ENCODE data around the gene TRIM72.
"Not testable (repeated sequence)": the region's sequence is repeated elsewhere in the genome, so short reads cannot be mapped to it uniquely, and the experiment has no call there.

The TRIM72 gene

DNA sequence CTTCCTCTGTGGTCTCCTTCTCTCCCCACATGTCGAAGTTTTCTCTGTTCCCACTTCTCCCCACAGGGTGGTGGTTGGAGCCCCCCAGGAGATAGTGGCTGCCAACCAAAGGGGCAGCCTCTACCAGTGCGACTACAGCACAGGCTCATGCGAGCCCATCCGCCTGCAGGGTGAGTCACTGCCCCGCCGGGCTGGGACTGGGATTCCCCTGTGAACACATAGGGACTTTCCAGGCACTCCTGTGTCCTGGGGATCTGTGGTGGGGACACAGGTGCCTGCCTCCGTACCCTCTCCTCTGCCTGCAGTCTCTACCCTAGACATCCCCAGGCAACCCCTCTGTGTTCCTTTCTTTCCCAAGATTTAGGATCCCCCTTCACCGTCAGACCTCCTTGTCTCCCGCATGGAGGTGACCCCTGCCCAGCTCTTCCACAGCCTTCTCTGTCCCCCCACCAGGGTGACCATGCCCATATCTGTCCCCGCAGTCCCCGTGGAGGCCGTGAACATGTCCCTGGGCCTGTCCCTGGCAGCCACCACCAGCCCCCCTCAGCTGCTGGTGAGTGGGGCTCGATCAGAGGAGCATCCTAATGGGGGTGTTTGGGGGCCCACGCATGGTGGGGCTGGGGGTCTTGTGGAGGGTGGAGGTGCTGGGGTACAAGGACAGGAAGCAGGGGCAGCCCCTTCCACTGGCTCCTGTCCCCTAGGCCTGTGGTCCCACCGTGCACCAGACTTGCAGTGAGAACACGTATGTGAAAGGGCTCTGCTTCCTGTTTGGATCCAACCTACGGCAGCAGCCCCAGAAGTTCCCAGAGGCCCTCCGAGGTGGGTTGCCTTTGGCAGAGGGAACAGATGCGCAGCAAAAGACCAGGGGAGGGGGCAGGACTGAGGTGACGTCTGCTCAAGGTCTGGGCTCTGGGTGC is 51.7 kb downstream of the TRIM72 start:
- TF ChIP-seq, protein P1, sequence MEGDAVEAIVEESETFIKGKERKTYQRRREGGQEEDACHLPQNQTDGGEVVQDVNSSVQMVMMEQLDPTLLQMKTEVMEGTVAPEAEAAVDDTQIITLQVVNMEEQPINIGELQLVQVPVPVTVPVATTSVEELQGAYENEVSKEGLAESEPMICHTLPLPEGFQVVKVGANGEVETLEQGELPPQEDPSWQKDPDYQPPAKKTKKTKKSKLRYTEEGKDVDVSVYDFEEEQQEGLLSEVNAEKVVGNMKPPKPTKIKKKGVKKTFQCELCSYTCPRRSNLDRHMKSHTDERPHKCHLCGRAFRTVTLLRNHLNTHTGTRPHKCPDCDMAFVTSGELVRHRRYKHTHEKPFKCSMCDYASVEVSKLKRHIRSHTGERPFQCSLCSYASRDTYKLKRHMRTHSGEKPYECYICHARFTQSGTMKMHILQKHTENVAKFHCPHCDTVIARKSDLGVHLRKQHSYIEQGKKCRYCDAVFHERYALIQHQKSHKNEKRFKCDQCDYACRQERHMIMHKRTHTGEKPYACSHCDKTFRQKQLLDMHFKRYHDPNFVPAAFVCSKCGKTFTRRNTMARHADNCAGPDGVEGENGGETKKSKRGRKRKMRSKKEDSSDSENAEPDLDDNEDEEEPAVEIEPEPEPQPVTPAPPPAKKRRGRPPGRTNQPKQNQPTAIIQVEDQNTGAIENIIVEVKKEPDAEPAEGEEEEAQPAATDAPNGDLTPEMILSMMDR (IDR thresholded peaks at IDR 0.05; ENCODE audit: low read depth, low read length), result no peak
- DNase-seq (ENCODE audit: extremely low read depth, low read depth), result no peak

DNA sequence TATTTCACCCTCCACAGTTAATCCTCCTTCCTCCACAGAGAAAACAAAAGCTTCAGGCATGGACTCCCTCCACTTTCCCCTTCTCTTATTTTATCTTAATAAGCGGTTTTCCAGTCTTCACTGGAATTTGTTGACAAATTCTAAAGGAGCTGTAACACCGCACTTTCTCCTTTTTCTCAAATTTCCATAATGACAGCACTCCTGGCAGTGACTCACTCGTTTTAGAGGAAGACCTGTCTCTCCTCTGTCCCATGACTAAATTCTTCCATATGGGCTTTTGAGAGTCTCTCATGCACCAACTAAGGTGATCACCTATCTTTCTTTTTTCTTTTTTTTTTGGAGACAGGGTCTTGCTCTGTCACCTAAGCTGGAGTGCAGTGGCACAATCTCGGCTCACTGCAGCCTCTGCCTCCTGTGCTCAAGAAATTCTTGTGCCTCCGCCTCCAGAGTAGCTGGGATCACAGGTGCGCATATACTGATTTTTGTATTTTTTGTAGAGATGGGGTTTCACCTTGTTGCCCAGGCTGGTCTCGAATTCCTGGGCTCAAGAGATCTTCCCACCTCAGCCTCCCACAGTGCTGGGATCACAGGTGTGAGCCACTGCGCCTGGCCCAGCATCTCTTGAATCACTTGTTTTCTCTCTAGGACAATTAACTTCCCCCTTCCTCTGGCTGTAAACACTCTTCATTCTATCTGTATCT is 53.6 kb downstream of the TRIM72 start:
- TF ChIP-seq, protein P1 (IDR thresholded peaks at IDR 0.05; ENCODE audit: low read depth, low read length), result no peak
- DNase-seq (ENCODE audit: extremely low read depth, low read depth), result no peak

DNA sequence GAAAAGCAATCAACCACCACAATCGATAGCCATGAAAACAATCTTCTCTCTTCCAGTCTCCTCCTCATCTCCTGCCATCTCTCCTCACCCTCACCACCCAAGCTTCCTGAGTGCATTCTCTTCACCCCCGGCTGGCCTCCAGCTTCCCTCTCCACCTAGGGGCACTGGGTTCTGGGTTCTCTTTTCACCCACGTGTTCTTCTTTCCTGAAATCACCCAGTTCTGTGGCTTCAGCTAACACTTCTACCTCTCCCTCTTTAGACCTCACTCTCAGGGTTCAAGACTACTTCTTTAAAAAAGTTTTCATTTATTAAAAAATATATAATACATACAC is 54.1 kb downstream of the TRIM72 start:
- no peak for DNase-seq (ENCODE audit: extremely low read depth, low read depth)
- TF ChIP-seq, protein P1 (IDR thresholded peaks at IDR 0.05; ENCODE audit: low read depth, low read length), result no peak

DNA sequence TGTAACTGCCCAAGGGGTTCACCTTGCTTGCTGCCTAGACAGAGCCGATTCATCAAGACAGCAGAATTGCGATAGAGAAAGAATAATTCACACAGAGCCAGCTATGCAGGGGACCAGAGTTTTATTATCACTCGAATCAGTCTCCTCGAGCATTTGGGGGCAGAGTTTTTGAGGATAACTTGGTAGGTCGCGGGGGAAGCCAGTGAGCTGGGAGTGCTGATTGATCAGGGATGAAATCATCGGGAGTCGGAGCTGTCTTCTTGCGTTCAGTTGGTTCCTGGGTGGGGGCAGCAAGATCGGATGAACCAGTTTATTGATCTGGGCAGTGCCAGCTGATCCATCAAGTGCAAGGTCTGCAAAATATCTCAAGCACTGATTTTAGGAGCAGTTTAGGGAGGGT is 55.0 kb downstream of the TRIM72 start:
- no peak for DNase-seq (ENCODE audit: extremely low read depth, low read depth)
- TF ChIP-seq, protein P1 (IDR thresholded peaks at IDR 0.05; ENCODE audit: low read depth, low read length), result no peak

DNA sequence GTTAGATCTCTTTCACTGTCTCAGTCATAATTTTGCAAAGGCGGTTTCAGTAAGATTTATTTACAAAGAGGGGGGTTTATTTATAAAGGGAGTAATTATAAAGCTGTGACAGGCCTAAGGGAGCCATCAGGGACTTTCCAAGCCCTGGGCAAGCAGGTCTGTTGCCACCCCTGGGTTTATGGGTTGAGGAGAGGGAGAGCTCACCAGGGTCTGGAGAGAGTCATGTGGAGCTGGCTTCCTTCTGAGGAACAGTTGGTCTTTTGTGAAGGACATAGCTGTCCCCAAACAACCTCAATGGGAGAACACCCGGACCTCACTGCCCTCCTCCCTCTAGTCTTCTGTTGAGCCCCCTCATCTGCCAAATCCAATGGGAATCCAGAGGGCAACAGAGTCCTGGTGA is 55.6 kb downstream of the TRIM72 start:
- TF ChIP-seq, protein P1 (IDR thresholded peaks at IDR 0.05; ENCODE audit: low read depth, low read length), result no peak
- no peak for DNase-seq (ENCODE audit: extremely low read depth, low read depth)

DNA sequence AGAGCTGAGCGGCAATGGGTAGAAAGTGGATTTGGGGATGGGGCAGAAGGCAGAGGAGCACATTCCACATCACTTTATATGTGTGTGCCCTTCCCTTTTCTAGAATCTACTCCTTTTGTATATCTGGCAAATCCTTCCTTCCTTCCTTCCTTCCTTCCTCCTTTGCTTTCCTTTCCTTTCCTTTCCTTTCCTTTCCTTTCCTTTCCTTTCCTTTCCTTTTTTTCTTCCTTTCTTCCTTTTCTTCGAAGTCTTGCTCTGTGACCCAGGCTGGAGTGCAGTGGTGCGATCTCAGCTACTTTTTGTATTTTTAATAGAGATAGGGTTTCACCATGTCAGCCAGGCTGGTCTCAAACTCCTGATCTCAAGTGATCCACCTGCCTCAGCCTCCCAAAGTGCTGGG is 56.1 kb downstream of the TRIM72 start:
- DNase-seq (ENCODE audit: extremely low read depth, low read depth), result not testable (repeated sequence)

DNA sequence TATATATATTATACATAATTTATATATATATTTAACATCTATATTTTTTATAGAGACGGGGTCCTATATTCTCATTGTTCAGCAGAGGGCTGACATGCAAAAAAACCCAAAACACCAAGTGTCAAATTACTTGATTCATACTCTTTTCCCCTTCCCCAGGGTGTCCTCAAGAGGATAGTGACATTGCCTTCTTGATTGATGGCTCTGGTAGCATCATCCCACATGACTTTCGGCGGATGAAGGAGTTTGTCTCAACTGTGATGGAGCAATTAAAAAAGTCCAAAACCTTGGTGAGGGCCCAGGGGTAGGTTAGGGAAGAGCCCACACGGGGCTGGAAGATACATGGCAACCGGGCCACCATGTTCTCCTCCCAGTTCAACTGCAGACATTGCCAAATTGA is 56.9 kb downstream of the TRIM72 start:
- no peak for DNase-seq (ENCODE audit: extremely low read depth, low read depth)
- TF ChIP-seq, protein P1 (IDR thresholded peaks at IDR 0.05; ENCODE audit: low read depth, low read length), result no peak

All from AG09319 (cell line).